ENCODE results near the gene PANK3. TPM values are rescaled to one million over a fixed set of nuclear protein-coding genes. Genes with fewer than 3 reads are reported as not detected.

PANK3 gene
- total RNA-seq, 1 donor from 2014 or later = 107 TPM

DNA sequence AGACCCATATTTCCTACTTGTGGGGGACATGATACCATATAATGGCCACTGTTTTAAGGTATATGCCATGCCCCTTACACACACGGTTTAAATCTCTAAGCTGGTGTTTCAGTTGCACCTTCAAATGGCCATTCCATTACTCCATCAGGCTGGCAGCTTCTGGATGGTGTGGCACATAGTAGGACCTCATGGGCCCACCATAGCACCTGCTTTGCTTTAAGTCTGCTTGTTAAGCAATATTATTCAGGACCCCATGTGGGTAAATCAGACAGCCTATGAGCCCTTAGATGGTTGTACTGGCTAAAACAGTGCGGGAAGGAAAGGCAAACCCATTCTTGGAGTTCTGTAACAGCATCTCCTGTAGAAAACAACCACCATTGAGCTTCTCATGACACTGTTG lies 27.4 kb upstream of the PANK3 start:
- no peak overlapping the region for H3K4me3 ChIP-seq (ENCODE audit: insufficient read depth, low read depth, low read length)
- H3K9me3 ChIP-seq (ENCODE audit: insufficient read depth, low read depth, low read length) = no peaks in the 10 kb centered on the region
- H3K27me3 ChIP-seq (ENCODE audit: insufficient read depth, low read length) = no peaks in the 10 kb centered on the region
- no peaks in the 10 kb centered on the region for H4K20me1 ChIP-seq (ENCODE audit: insufficient read depth, low read length)
- no peak for DNase-seq (ENCODE audit: low read depth)
- Mint-ChIP-seq H3K27ac (ENCODE audit: unreplicated experiment) (no peak overlapping the region), H3K36me3 (ENCODE audit: low read depth, unreplicated experiment) (peaks cover 3% of the 10 kb centered on the region), H3K4me1 (ENCODE audit: low read depth, unreplicated experiment) (peaks cover 10% of the 10 kb centered on the region), H3K27me3 (ENCODE audit: low read depth, unreplicated experiment) (peaks cover 5% of the 10 kb centered on the region), H3K9me3 (ENCODE audit: unreplicated experiment) (no peaks in the 10 kb centered on the region), H3K4me3 (ENCODE audit: unreplicated experiment) (no peak overlapping the region)
- no peak for TF ChIP-seq CTCF (IDR thresholded peaks at IDR 0.05; ENCODE audit: insufficient read depth, low read depth, low read length)
- no peak for TF ChIP-seq EZH2 (IDR thresholded peaks at IDR 0.05; ENCODE audit: insufficient read depth, low read length)
- peaks cover 3% of the 10 kb centered on the region for H3K4me1 ChIP-seq (ENCODE audit: insufficient read depth, low read length)
- no peaks in the 10 kb centered on the region for H3K36me3 ChIP-seq (ENCODE audit: insufficient read depth, low read length)
- no peaks in the 10 kb centered on the region for H3K79me2 ChIP-seq (ENCODE audit: insufficient read depth, low read length)
- H3K4me2 ChIP-seq (ENCODE audit: low read length) = no peak overlapping the region
- no peak overlapping the region for H3K9ac ChIP-seq (ENCODE audit: low read length)
- no peak overlapping the region for H3K27ac ChIP-seq (ENCODE audit: low read depth, low read length)
- H2AFZ ChIP-seq (ENCODE audit: low read depth, low read length) = no peak overlapping the region
- no peak for FAIRE-seq

GRCh38 chr5:168604436-168604835 lies 25.3 kb upstream of the PANK3 start:
- peaks cover 3% of the 10 kb centered on the region for H3K36me3 Mint-ChIP-seq (ENCODE audit: low read depth, unreplicated experiment)
- DNase-seq (ENCODE audit: low read depth) (no peak), FAIRE-seq (no peak)
- peaks cover 6% of the 10 kb centered on the region for H3K4me1 Mint-ChIP-seq (ENCODE audit: low read depth, unreplicated experiment)
- H3K4me3 ChIP-seq (ENCODE audit: insufficient read depth, low read depth, low read length) = no peak overlapping the region
- H3K27me3 ChIP-seq (ENCODE audit: insufficient read depth, low read length) = no peaks in the 10 kb centered on the region
- peaks cover 5% of the 10 kb centered on the region for H3K27me3 Mint-ChIP-seq (ENCODE audit: low read depth, unreplicated experiment)
- H3K36me3 ChIP-seq (ENCODE audit: insufficient read depth, low read length) = no peaks in the 10 kb centered on the region
- no peak overlapping the region for H3K4me3 Mint-ChIP-seq (ENCODE audit: unreplicated experiment)
- peaks cover 3% of the 10 kb centered on the region for H3K4me1 ChIP-seq (ENCODE audit: insufficient read depth, low read length)
- no peaks in the 10 kb centered on the region for H3K9me3 Mint-ChIP-seq (ENCODE audit: unreplicated experiment)
- no peak overlapping the region for H3K27ac ChIP-seq (ENCODE audit: low read depth, low read length)
- H3K9me3 ChIP-seq (ENCODE audit: insufficient read depth, low read depth, low read length) = no peaks in the 10 kb centered on the region
- no peak overlapping the region for H3K9ac ChIP-seq (ENCODE audit: low read length)
- H3K79me2 ChIP-seq (ENCODE audit: insufficient read depth, low read length) = no peaks in the 10 kb centered on the region
- no peak overlapping the region for H3K27ac Mint-ChIP-seq (ENCODE audit: unreplicated experiment)
- no peak overlapping the region for H2AFZ ChIP-seq (ENCODE audit: low read depth, low read length)
- H4K20me1 ChIP-seq (ENCODE audit: insufficient read depth, low read length) = no peaks in the 10 kb centered on the region
- TF ChIP-seq EZH2 (IDR thresholded peaks at IDR 0.05; ENCODE audit: insufficient read depth, low read length) = no peak
- no peak for TF ChIP-seq CTCF (IDR thresholded peaks at IDR 0.05; ENCODE audit: insufficient read depth, low read depth, low read length)
- H3K4me2 ChIP-seq (ENCODE audit: low read length) = no peak overlapping the region

GRCh38 chr5:168603746-168604145 lies 24.6 kb upstream of the PANK3 start:
- no peak overlapping the region for H3K4me3 Mint-ChIP-seq (ENCODE audit: unreplicated experiment)
- peaks cover 6% of the 10 kb centered on the region for H3K4me1 Mint-ChIP-seq (ENCODE audit: low read depth, unreplicated experiment)
- H3K27ac Mint-ChIP-seq (ENCODE audit: unreplicated experiment) = no peak overlapping the region

More at GRCh38 chr5:168603746-168604145, 24.6 kb upstream of the PANK3 start:
- no peaks in the 10 kb centered on the region for H3K27me3 ChIP-seq (ENCODE audit: insufficient read depth, low read length)
- no peaks in the 10 kb centered on the region for H3K9me3 Mint-ChIP-seq (ENCODE audit: unreplicated experiment)
- TF ChIP-seq CTCF (IDR thresholded peaks at IDR 0.05; ENCODE audit: insufficient read depth, low read depth, low read length) = no peak
- no peak for TF ChIP-seq EZH2 (IDR thresholded peaks at IDR 0.05; ENCODE audit: insufficient read depth, low read length)
- H3K4me3 ChIP-seq (ENCODE audit: insufficient read depth, low read depth, low read length) = no peak overlapping the region
- H3K36me3 Mint-ChIP-seq (ENCODE audit: low read depth, unreplicated experiment) = peaks cover 3% of the 10 kb centered on the region
- H3K27me3 Mint-ChIP-seq (ENCODE audit: low read depth, unreplicated experiment) = peaks cover 5% of the 10 kb centered on the region
- DNase-seq (ENCODE audit: low read depth) = peak; percentile 18
- no peaks in the 10 kb centered on the region for H3K36me3 ChIP-seq (ENCODE audit: insufficient read depth, low read length)
- H3K9ac ChIP-seq (ENCODE audit: low read length) = no peak overlapping the region
- H3K79me2 ChIP-seq (ENCODE audit: insufficient read depth, low read length) = no peaks in the 10 kb centered on the region
- H4K20me1 ChIP-seq (ENCODE audit: insufficient read depth, low read length) = no peaks in the 10 kb centered on the region
- no peak overlapping the region for H2AFZ ChIP-seq (ENCODE audit: low read depth, low read length)
- peaks cover 3% of the 10 kb centered on the region for H3K4me1 ChIP-seq (ENCODE audit: insufficient read depth, low read length)
- FAIRE-seq = no peak
- H3K9me3 ChIP-seq (ENCODE audit: insufficient read depth, low read depth, low read length) = no peaks in the 10 kb centered on the region
- no peak overlapping the region for H3K27ac ChIP-seq (ENCODE audit: low read depth, low read length)
- no peak overlapping the region for H3K4me2 ChIP-seq (ENCODE audit: low read length)

Data from astrocyte (in vitro differentiated cells and primary cell).